ENCODE measurements around the gene ACTR6.
A peak's percentile ranks its signal among the peaks of the same experiment; 100 is the strongest.
"Not testable (repeated sequence)": the region's sequence is repeated elsewhere in the genome, so short reads cannot be mapped to it uniquely, and the experiment has no call there.

The ACTR6 gene

GRCh38 chr12:100222173-100222572 is 21.6 kb downstream of the ACTR6 start:
- DNase-seq, result not testable (repeated sequence)

- DNase-seq, result no peak
These were observed 24.9 kb downstream of the ACTR6 start for GRCh38 chr12:100225491-100225890.

GRCh38 chr12:100229036-100229635 is 28.5 kb downstream of the ACTR6 start:
- no peak for DNase-seq

- DNase-seq, result no peak
These were observed 29.3 kb downstream of the ACTR6 start for GRCh38 chr12:100229876-100230275.

- not testable (repeated sequence) for DNase-seq
These were observed 31.3 kb downstream of the ACTR6 start for GRCh38 chr12:100231873-100232272.

GRCh38 chr12:100234166-100234565 is 33.6 kb downstream of the ACTR6 start:
- DNase-seq, result no peak

GRCh38 chr12:100234591-100235304 is 34.1 kb downstream of the ACTR6 start:
- no peak for DNase-seq

GRCh38 chr12:100238801-100239200 is 38.2 kb downstream of the ACTR6 start:
- no peak for DNase-seq

GRCh38 chr12:100239589-100239988 is 39.0 kb downstream of the ACTR6 start:
- no peak for DNase-seq

GRCh38 chr12:100243137-100243536 is 42.5 kb downstream of the ACTR6 start:
- no peak for DNase-seq

- DNase-seq, result no peak
These were observed 47.1 kb downstream of the ACTR6 start for GRCh38 chr12:100247765-100248164.

GRCh38 chr12:100248886-100249285 is 48.3 kb downstream of the ACTR6 start:
- no peak for DNase-seq

GRCh38 chr12:100249941-100250340 is 49.3 kb downstream of the ACTR6 start:
- no peak for DNase-seq

- no peak for DNase-seq
These were observed 51.3 kb downstream of the ACTR6 start for GRCh38 chr12:100251917-100252316.

GRCh38 chr12:100253437-100253836 is 52.8 kb downstream of the ACTR6 start:
- no peak for DNase-seq

- no peak for DNase-seq
These were observed 54.3 kb downstream of the ACTR6 start for GRCh38 chr12:100254876-100255275.

GRCh38 chr12:100258127-100258526 is 57.5 kb downstream of the ACTR6 start:
- DNase-seq, result no peak

GRCh38 chr12:100263131-100263530 is 62.5 kb downstream of the ACTR6 start:
- DNase-seq, result no peak

- DNase-seq, result not testable (repeated sequence)
These were observed 64.5 kb downstream of the ACTR6 start for GRCh38 chr12:100265107-100265506.

- no peak for DNase-seq
These were observed 65.3 kb downstream of the ACTR6 start for GRCh38 chr12:100265732-100266584.

- DNase-seq, result no peak
These were observed 65.9 kb downstream of the ACTR6 start for GRCh38 chr12:100266585-100266834.

GRCh38 chr12:100266835-100267602 is 66.4 kb downstream of the ACTR6 start, which contains the start of the genes DEPDC4 and SCYL2:
Gene DEPDC4, minus strand, starts transcription at chr12:100267079. Its CDS starts 3 bp downstream, at chr12:100267076.
Gene SCYL2, plus strand, starts transcription at chr12:100267177. Its CDS starts 15,794 bp downstream, at chr12:100282971.
- DNase-seq, result peak; percentile 97
